Hepatocyte (in vitro differentiated cells): ENCODE data around the gene PAEP.

Experiments used
- CTCF ChIP-seq: fragments of 200-600 bp; sonication (generic); IDR thresholded peaks from 2 replicates; pipeline ENCODE4 v1.5.1; 2016; ENCODE audit warnings: antibody characterized with exemption, mild to moderate bottlenecking; ENCODE audit not compliant: poor library complexity
- EZH2 ChIP-seq: fragments of 200-600 bp; sonication (generic); IDR thresholded peaks from 2 replicates; pipeline ENCODE4 v1.6.1; 2016; ENCODE audit warnings: antibody characterized with exemption, mild to moderate bottlenecking, borderline replicate concordance
- EZH2phosphoT487 ChIP-seq: fragments of 200-600 bp; sonication (generic); IDR thresholded peaks from one replicate; pipeline ENCODE4 v1.6.1; 2018; ENCODE audit warnings: antibody characterized with exemption, mild to moderate bottlenecking, low read depth, moderate library complexity; ENCODE audit not compliant: unreplicated experiment, severe bottlenecking

- TF ChIP-seq CTCF (no peak), EZH2 (no peak), EZH2phosphoT487 (no peak)
Observed at GRCh38 chr9:135567311-135567710, 5.8 kb downstream of the PAEP start.
